Colonic mucosa (tissue), 4 donors: ENCODE measurements around the gene STARD4. TPM values are rescaled to one million over a fixed set of nuclear protein-coding genes. Genes with fewer than 3 reads are reported as not detected.

Source experiments
- DNase-seq: peaks from one replicate; pipeline ENCODE4 v3.0.0-alpha.2; 2020
- H3K27ac ChIP-seq: fragments of 200-600 bp; one replicate; pipeline ENCODE4 v1.8.0; 2021
- H3K27me3 ChIP-seq: fragments of 200-600 bp; one replicate; pipeline ENCODE4 v1.8.0; 2021
- H3K36me3 ChIP-seq: fragments of 200-600 bp; one replicate; pipeline ENCODE4 v1.8.0; 2021
- H3K4me1 ChIP-seq: fragments of 200-600 bp; one replicate; pipeline ENCODE4 v1.8.0; 2021; ENCODE audit warnings: mild to moderate bottlenecking
- H3K4me3 ChIP-seq: fragments of 200-600 bp; one replicate; pipeline ENCODE4 v1.8.0; 2021
- H3K9ac ChIP-seq, 2 donors: one replicate each; pipeline ENCODE4 v1.7.0; 2013; ENCODE audit warnings: control low read depth in 2 of 2, low read depth in 2 of 2, low read length in 2 of 2
- H3K9me3 ChIP-seq: fragments of 200-600 bp; one replicate; pipeline ENCODE4 v1.8.0; 2021
- CTCF ChIP-seq: fragments of 200-600 bp; IDR thresholded peaks from one replicate; pipeline ENCODE4 v1.8.0; 2022; ENCODE audit warnings: antibody characterized with exemption, mild to moderate bottlenecking
- intact Hi-C: fragments of 100-400 bp; cut with DNase I; formaldehyde crosslinking; loops from one replicate; pipeline ENCODE4 v1.14.1; 2022
- total RNA-seq, 2 donors: library from RNA; stranded (reverse); fragmentation: NEBNext Ultra II Directional in 1 of 2; extraction: Animal tissue kit (Norgen Biotek cat#: 25700) in 1 of 2; gene quantifications; one replicate each; pipeline ENCODE4 v1.2.1, GENCODE V29; 2021
- donor health status: healthy.
- donor health status: DM: no; HTN: no; CAD: no.
- donor health status: DM: no; HTN: no; CAD: no.

Gene STARD4
- total RNA-seq, 2 donors from 2014 or later = 29.0 to 90.0 TPM

- Histone ChIP-seq H3K9me3 (no peaks in the 10 kb centered on the region), H3K4me1 (no peaks in the 10 kb centered on the region), H3K36me3 (peaks cover 5% of the 10 kb centered on the region), H3K4me3 (no peak overlapping the region), H3K9ac (no peak overlapping the region), H3K27ac (no peak overlapping the region), H3K27me3 (no peaks in the 10 kb centered on the region)
- TF ChIP-seq CTCF = no peak
- intact Hi-C loops = no loop called here
- DNase-seq = no peak
These were observed 9.4 kb downstream of the STARD4 start for GRCh38 chr5:111502956-111503355.

- DNase-seq = no peak
- TF ChIP-seq CTCF = no peak
- no peak overlapping the region for H3K4me3 ChIP-seq
- no peaks in the 10 kb centered on the region for H3K4me1 ChIP-seq
- H3K27me3 ChIP-seq = no peaks in the 10 kb centered on the region
- intact Hi-C loops = no loop called here
- no peak overlapping the region for H3K9ac ChIP-seq
- H3K27ac ChIP-seq = no peak overlapping the region
- H3K36me3 ChIP-seq = peaks cover 5% of the 10 kb centered on the region
- no peaks in the 10 kb centered on the region for H3K9me3 ChIP-seq
These were observed 14.0 kb downstream of the STARD4 start for GRCh38 chr5:111498346-111498745.

- no peaks in the 10 kb centered on the region for H3K27me3 ChIP-seq
- peaks cover 5% of the 10 kb centered on the region for H3K36me3 ChIP-seq
- intact Hi-C loops = no loop called here
- H3K4me3 ChIP-seq = no peak overlapping the region
- TF ChIP-seq CTCF = no peak
- H3K4me1 ChIP-seq = no peaks in the 10 kb centered on the region
- no peaks in the 10 kb centered on the region for H3K9me3 ChIP-seq
- DNase-seq = no peak
- H3K27ac ChIP-seq = no peak overlapping the region
- no peak overlapping the region for H3K9ac ChIP-seq
These were observed 17.2 kb downstream of the STARD4 start for GRCh38 chr5:111495159-111495558.

- DNase-seq = no peak
- Histone ChIP-seq H3K27ac (no peak overlapping the region), H3K27me3 (no peaks in the 10 kb centered on the region), H3K4me3 (no peak overlapping the region), H3K4me1 (no peaks in the 10 kb centered on the region), H3K9ac (no peak overlapping the region), H3K9me3 (no peaks in the 10 kb centered on the region), H3K36me3 (peaks cover 3% of the 10 kb centered on the region)
- TF ChIP-seq CTCF = no peak
- intact Hi-C loops = no loop called here
These were observed 17.9 kb downstream of the STARD4 start for GRCh38 chr5:111494355-111494999.

GRCh38 chr5:111493031-111493430 lies 19.3 kb downstream of the STARD4 start:
- Histone ChIP-seq H3K9me3 (no peaks in the 10 kb centered on the region), H3K4me3 (no peak overlapping the region), H3K36me3 (no peaks in the 10 kb centered on the region), H3K27me3 (no peaks in the 10 kb centered on the region), H3K4me1 (no peaks in the 10 kb centered on the region), H3K27ac (no peak overlapping the region), H3K9ac (no peak overlapping the region)
- DNase-seq = no peak
- no peak for TF ChIP-seq CTCF
- intact Hi-C loops = no loop called here
